Kidney (tissue), 14 donors: Measurements from ENCODE around the gene ERMARD. TPM values are rescaled to one million over a fixed set of nuclear protein-coding genes. Genes with fewer than 3 reads are reported as not detected.

Experiments
- DNase-seq, 5 donors: peaks; one replicate each; pipeline ENCODE4 v3.0.0-alpha.2; 2013 to 2020
- FAIRE-seq: peaks from 2 replicates; lab custom pipeline; 2012; peaks lifted over from hg19 to GRCh38; lab: Jason Lieb, UNC
- H3K27ac ChIP-seq, 2 donors: one replicate each; pipeline ENCODE4 v1.7.0; 2013; ENCODE audit warnings: low read depth in 2 of 2, low read length in 2 of 2, inconsistent platforms in 1 of 2
- H3K27me3 ChIP-seq: one replicate; pipeline ENCODE4 v1.7.1; 2013; ENCODE audit warnings: low read length, inconsistent platforms; ENCODE audit not compliant: control insufficient read depth, insufficient read depth
- H3K36me3 ChIP-seq, 3 donors: one replicate each; pipeline versions ENCODE4 v1.7.0 to v1.7.1; 2013; ENCODE audit warnings: low read length in 3 of 3, control low read depth in 1 of 3, inconsistent platforms in 1 of 3; ENCODE audit not compliant: insufficient read depth in 3 of 3, control insufficient read depth in 2 of 3
- H3K4me1 ChIP-seq, 3 donors: one replicate each; pipeline versions ENCODE4 v1.7.0 to v1.7.1; 2013; ENCODE audit warnings: low read length in 3 of 3, inconsistent platforms in 1 of 3, low read depth in 1 of 3; ENCODE audit not compliant: control insufficient read depth in 2 of 3, insufficient read depth in 2 of 3
- H3K4me3 ChIP-seq, 3 donors: one replicate each; pipeline versions ENCODE4 v1.7.0 to v1.8.1; 2013; ENCODE audit warnings: low read length in 3 of 3, control low read depth in 1 of 3, inconsistent platforms in 1 of 3
- H3K9ac ChIP-seq, 3 donors: one replicate each; pipeline versions ENCODE4 v1.7.0 to v1.7.1; 2013; ENCODE audit warnings: low read length in 3 of 3, control low read depth in 1 of 3, inconsistent platforms in 1 of 3
- H3K9me3 ChIP-seq, 3 donors: one replicate each; pipeline versions ENCODE4 v1.7.0 to v1.7.1; 2013; ENCODE audit warnings: low read length in 3 of 3, control low read depth in 1 of 3, inconsistent platforms in 1 of 3; ENCODE audit not compliant: control insufficient read depth in 2 of 3, insufficient read depth in 1 of 3
- CTCF ChIP-seq: IDR thresholded peaks from 3 replicates; pipeline ENCODE4 v1.5.1; 2012; ENCODE audit warnings: mild to moderate bottlenecking, moderate library complexity, borderline replicate concordance; ENCODE audit not compliant: insufficient read depth; ENCODE audit errors: extremely low read depth
- intact Hi-C: fragments of 100-400 bp; cut with DNase I; formaldehyde crosslinking; loops from one replicate; pipeline ENCODE4 v1.11.1; 2022
- polyA plus RNA-seq: library from polyadenylated mRNA; stranded (reverse); fragments of 350-450 nt; fragmentation: Illumina TruSeq; extraction: RNeasy Lipid Tissue Mini Kit (QIAGEN cat#74804); gene quantifications from one replicate; pipeline ENCODE4 v1.2.3, GENCODE V29; 2014; ENCODE audit warnings: low read depth, low replicate concordance; ENCODE audit not compliant: insufficient read depth
- total RNA-seq: library from RNA; stranded (reverse); fragmentation: NEBNext Ultra II Directional; extraction: Animal tissue kit (Norgen Biotek cat#: 25700); gene quantifications from one replicate; pipeline ENCODE4 v1.2.1, GENCODE V29; 2021
- donor health status: control.
- donor health status: control.
- donor health status: control.
- donor health status: control.
- donor health status: control.
- donor health status: DM: yes; HTN: yes; CAD: no.
- donor health status: Normal renal cell carcinoma (clear cell type).

The ERMARD gene
- total and polyA plus RNA-seq, 2 donors from 2014 or later = 22.3 to 36.8 TPM

GRCh38 chr6:169714178-169714577 is 37.2 kb upstream of the ERMARD start:
- Histone ChIP-seq H3K27me3 (no peaks in the 10 kb centered on the region), H3K9ac (no peak overlapping the region), H3K4me1 (peaks cover 0 to 6% (median 0%) of the 10 kb centered on the region in 3 donors), H3K4me3 (no peak overlapping the region), H3K9me3 (no peaks in the 10 kb centered on the region), H3K27ac (no peak overlapping the region), H3K36me3 (peaks cover 10 to 42% (median 16%) of the 10 kb centered on the region in 3 donors)
- intact Hi-C loops = no loop called here
- TF ChIP-seq CTCF = no peak
- DNase-seq (no peak), FAIRE-seq (no peak)

- Histone ChIP-seq H3K4me3 (no peak overlapping the region), H3K4me1 (peaks cover 0 to 4% (median 0%) of the 10 kb centered on the region in 3 donors), H3K36me3 (peaks cover 10 to 39% (median 16%) of the 10 kb centered on the region in 3 donors), H3K9ac (no peak overlapping the region), H3K27me3 (no peaks in the 10 kb centered on the region), H3K9me3 (no peaks in the 10 kb centered on the region), H3K27ac (no peak overlapping the region)
- FAIRE-seq = no peak
- DNase-seq = no peak
- intact Hi-C loops = no loop called here
- no peak for TF ChIP-seq CTCF
These were observed 36.8 kb upstream of the ERMARD start for GRCh38 chr6:169714595-169714994.

GRCh38 chr6:169719117-169719516 is 32.3 kb upstream of the ERMARD start:
- Histone ChIP-seq H3K36me3 (peaks cover 4 to 14% (median 8%) of the 10 kb centered on the region in 3 donors), H3K9me3 (no peaks in the 10 kb centered on the region), H3K4me1 (peaks cover 0 to 7% (median 2%) of the 10 kb centered on the region in 3 donors), H3K4me3 (no peak overlapping the region), H3K27ac (no peak overlapping the region), H3K9ac (no peak overlapping the region), H3K27me3 (no peaks in the 10 kb centered on the region)
- FAIRE-seq (no peak), DNase-seq (no peak)
- intact Hi-C loops = no loop called here
- TF ChIP-seq CTCF = no peak

GRCh38 chr6:169720207-169720855 is 31.1 kb upstream of the ERMARD start:
- peaks cover 0 to 7% (median 2%) of the 10 kb centered on the region in 3 donors for H3K4me1 ChIP-seq
- H3K36me3 ChIP-seq = peaks cover 0 to 6% (median 4%) of the 10 kb centered on the region in 3 donors
- DNase-seq (no peak), FAIRE-seq (no peak)
- no peaks in the 10 kb centered on the region for H3K27me3 ChIP-seq
- no peak overlapping the region for H3K27ac ChIP-seq
- no peaks in the 10 kb centered on the region for H3K9me3 ChIP-seq
- TF ChIP-seq CTCF = no peak
- intact Hi-C loops = no loop called here
- no peak overlapping the region for H3K9ac ChIP-seq
- H3K4me3 ChIP-seq = no peak overlapping the region
